GM18907 (cell line): Measurements from ENCODE around the gene CELF5.
"Not testable (repeated sequence)": the region's sequence is repeated elsewhere in the genome, so short reads cannot be mapped to it uniquely, and the experiment has no call there.

Source experiments
- ATAC-seq: cut with Tn5 transposase; IDR thresholded peaks from one replicate; pipeline ENCODE4 v1.9.1; 2021; ENCODE audit warnings: mild to moderate bottlenecking, moderate library complexity; ENCODE audit not compliant: unreplicated experiment

The CELF5 gene

GRCh38 chr19:3319643-3320353 lies 95.3 kb downstream of the CELF5 start:
- no peak for ATAC-seq

GRCh38 chr19:3320354-3320670 lies 95.9 kb downstream of the CELF5 start:
- no peak for ATAC-seq

GRCh38 chr19:3320853-3321252 lies 96.4 kb downstream of the CELF5 start:
- ATAC-seq = no peak

GRCh38 chr19:3321696-3322095 lies 97.2 kb downstream of the CELF5 start:
- ATAC-seq = no peak

- ATAC-seq = no peak
Measured at GRCh38 chr19:3322199-3322978, 97.9 kb downstream of the CELF5 start.

- no peak for ATAC-seq
Measured at GRCh38 chr19:3323026-3323425, 98.6 kb downstream of the CELF5 start.

GRCh38 chr19:3323658-3324057 lies 99.2 kb downstream of the CELF5 start:
- ATAC-seq = no peak

- no peak for ATAC-seq
Measured at GRCh38 chr19:3324405-3324856, 100.0 kb downstream of the CELF5 start.

GRCh38 chr19:3325451-3325850 lies 101.0 kb downstream of the CELF5 start:
- ATAC-seq = no peak

- no peak for ATAC-seq
Measured at GRCh38 chr19:3328743-3329142, 104.3 kb downstream of the CELF5 start.

- no peak for ATAC-seq
Measured at GRCh38 chr19:3330047-3330446, 105.6 kb downstream of the CELF5 start.

GRCh38 chr19:3332232-3332631 lies 107.8 kb downstream of the CELF5 start:
- not testable (repeated sequence) for ATAC-seq

GRCh38 chr19:3333020-3333583 lies 108.6 kb downstream of the CELF5 start:
- ATAC-seq = no peak

GRCh38 chr19:3333662-3334061 lies 109.2 kb downstream of the CELF5 start:
- ATAC-seq = no peak

GRCh38 chr19:3334749-3335430 lies 110.4 kb downstream of the CELF5 start:
- ATAC-seq = not testable (repeated sequence)

GRCh38 chr19:3335431-3336350 lies 111.2 kb downstream of the CELF5 start:
- no peak for ATAC-seq

- ATAC-seq = no peak
Measured at GRCh38 chr19:3336351-3336679, 111.9 kb downstream of the CELF5 start.

- ATAC-seq = no peak
Measured at GRCh38 chr19:3336680-3337523, 112.4 kb downstream of the CELF5 start.

GRCh38 chr19:3338541-3339181 lies 114.2 kb downstream of the CELF5 start:
- no peak for ATAC-seq
